GM18520 (cell line): Measurements from ENCODE around the gene CMBL.
"Not testable (repeated sequence)": the region's sequence is repeated elsewhere in the genome, so short reads cannot be mapped to it uniquely, and the experiment has no call there.

Experiments used
- ATAC-seq: cut with Tn5 transposase; IDR thresholded peaks from one replicate; pipeline ENCODE4 v1.9.1; 2021; ENCODE audit not compliant: unreplicated experiment

The CMBL gene

DNA sequence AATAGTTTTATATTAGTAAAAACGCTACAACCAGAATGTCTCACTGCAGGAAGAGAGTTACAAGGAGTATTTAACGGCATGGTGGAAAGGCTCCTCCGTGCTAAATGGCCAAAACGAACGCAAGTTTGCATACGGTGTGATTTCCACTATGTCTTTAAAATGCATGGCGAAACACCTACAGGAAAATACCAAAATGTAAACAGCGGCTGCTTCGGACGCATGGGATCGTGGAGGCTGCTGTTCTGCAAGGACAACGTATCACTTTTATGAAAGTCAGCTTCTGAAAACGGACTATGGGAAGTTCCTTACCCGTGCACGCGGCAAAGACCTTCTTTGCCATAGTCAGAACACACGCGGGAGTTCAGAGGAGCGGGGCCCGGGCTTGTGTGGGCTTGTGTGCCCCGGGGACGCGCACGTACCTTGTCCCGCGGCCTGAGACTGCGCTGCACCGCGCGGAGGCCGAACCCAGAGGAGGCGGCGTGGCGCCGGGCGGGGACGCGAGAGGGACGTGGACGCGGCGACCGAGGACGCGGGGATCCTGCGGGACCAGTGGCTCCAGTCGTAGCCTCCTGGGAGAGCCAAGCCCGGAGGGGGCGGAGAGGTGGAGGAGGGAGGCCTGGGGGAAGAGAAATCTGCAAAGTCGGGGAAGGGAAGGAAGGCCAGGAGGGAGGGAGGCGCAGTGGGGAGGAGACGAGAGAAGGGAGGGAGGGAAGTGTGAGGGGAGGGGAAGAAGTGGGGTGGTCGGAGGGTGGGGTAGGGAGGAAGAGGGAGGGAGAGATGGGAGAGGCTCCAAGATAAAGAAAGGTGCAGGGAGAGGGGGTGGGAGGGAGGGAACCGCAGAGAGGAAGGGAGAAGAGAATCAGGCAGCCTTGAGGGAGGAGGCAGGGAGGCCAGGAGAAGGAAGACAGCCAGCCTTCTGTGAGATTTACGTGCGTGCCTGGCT, at the start of gene CMBL:
Gene CMBL, minus strand, starts transcription at position 697 of the 943 bp plus-strand sequence. CDS start 17,140 bp downstream, outside the sequence.
- peak; percentile 56 for ATAC-seq

DNA sequence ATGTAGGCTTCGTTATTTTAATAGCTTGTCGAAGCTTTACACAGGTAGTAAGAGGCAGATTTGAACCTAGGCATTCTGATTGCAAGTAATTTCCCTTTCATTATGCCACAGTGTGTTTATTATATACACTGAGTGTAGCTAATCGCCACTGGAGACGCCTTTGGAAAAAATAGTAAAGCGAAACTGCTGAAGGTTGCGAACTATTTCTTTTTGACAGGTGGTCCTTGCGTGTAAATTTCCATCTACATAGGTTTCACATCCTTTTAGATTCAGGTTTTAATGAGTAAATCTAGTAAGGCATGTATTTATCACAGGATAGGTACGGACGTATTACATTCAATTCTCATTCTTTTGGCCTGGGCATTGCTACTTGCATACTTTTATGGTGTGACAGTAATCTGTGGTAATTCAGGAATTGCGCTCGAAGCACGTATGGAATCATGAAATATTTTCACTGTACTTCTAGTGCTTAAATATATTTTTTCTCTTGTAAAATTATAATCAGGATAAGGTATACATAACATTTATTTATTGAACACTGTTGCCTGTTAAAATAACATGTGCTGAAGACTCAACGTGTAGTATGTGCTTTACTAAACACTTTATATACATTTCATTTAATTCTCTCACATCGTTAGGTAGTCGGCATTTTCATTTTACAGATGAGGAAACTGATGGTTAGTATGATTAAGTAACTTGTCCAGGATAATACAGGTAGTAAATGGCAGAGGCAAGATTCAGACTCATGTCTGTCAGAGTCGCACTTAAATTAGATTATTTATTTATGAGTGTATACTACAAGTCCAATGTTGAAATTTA, 47.6 kb upstream of the CMBL start:
- no peak for ATAC-seq

DNA sequence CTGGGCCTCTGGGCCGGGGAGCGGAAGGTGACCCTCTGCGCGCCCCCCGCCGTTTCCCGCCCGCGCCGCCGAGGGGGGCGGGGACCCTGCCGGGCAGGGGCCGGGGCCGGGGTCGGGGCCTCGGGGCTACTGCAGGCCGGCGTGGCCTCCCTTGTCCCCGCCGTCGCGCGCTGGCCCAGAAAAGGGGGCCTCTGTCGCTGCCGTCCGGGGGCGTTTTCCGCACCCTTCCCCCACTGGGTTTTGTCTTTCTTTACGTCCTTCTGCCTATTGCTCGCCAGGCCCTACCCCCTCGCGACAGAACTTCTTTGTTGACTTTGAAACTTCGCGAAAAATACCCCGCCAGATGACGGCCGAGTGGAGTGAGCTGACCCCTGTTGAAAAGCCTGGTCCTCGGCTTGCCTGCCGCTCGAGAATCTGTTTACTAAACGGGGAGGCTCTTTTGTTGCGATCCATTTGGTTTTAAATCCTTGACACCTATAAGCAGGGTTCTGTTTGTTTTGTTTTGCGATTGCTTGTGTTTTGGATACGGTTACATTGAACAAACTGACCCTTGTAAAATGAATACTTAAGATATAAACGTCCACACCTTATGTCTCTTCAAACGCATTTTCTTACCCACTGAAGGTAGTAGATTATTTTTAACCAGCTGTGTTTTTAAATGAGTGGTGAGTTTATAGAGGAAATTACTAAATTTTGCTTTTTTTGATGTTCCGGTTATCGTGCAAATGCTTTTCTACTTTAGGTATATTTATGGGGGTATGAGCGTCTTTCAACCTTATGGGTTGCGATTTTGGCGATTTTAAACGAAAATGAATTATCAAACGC, 46.6 kb upstream of the CMBL start:
- peak; percentile 9 for ATAC-seq

DNA sequence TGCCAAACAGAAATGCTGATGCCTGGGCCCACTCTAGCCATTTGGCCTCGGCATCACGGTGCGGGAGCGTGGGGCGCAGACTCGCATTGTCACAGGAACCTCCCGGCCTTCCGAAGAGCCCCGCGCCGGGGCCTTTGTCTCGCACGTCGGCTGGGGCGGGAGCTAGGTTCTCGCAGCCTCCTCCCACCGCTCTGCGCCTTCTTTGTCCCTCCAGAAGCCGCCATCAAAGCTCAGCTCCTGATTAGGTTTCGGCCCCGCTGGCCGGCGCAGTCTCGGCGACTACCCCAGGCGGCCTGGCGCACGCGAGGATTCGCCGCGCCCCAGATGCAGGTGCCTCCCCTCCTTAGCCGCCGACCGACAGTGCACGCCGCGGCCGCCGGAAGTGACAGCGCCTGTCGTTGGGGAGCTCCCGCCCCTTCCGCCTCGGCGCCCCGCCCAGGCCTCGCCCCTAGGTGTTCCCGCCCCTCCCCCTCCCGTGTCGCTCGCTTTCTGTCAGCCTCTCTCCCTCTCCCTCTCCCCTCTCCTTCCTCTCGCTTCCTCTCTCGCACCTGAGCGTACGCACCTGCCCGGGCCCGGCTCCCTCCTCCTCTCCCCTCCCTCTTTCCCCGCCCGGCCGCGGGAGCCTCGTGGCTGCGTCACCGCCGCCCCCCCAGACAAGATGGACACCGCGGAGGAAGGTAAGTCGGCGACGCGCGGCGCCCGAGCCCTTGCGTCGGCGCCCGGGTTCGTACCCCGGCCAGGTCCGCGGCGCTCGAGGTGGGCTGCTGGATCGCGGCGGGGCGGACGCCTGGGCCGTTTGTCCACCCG, 45.7 kb upstream of the CMBL start, which contains the start of gene MARCHF6:
Gene MARCHF6, plus strand, starts transcription at position 455 of the 807 bp plus-strand sequence. Its CDS starts 204 bp downstream, at position 659.
- peak; percentile 92 for ATAC-seq

DNA sequence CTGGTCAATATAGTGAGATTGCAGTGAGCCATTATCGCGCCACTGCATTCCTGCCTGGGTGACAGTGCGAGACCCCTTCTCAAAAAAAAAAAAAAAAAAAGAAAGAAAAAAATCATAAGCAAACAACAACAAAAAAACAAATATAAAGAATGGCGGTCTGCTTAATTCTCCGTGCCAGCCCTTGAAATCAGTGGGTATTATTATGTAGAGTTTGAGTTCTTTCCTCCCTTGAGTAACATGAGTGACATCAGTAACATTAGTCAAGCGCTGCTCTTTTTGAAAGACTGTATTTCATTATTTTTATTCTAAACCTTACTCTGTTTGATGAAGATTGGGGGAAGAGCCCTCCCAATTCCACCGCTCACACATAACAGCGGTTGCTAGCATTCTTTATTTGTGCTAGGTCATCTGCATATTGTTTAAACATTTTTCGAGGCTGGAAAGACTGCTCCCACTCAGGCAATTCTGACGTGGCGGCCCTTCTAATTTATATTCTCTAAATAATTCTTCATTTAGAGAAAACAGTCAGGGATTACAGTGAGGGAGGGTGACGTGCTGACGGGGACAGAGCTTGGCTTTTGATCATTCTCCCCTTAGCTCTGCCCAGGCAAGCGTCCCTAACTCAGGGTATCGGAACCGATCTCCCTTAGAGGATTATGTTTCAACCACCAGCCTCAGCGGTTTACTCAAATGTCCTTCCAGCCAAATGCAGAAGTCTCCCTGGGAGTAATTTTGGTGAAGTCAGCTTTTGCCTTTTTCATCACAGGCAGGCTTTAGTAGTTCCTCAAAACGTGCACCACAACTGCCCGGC, 44.9 kb upstream of the CMBL start:
- ATAC-seq: peak; percentile 4

DNA sequence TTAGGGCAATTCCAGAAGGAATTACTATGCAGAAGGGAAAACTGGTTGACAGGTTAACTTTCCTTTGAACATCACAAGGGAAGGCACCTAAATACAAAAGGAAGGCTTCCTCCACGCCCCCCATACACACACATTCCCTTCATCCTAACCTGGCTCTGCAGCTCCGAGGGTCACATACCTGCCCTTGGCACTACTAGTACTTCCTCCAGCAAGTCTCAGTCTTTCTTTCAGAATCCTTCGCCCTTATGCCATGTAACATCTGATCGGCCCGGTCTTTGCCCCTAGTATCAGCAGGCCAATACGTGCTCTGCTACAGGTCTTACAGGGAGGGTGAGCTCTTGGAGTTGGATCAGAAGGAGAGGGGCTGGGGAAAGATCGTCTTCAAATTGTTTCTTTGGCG, 44.2 kb upstream of the CMBL start:
- ATAC-seq: no peak

DNA sequence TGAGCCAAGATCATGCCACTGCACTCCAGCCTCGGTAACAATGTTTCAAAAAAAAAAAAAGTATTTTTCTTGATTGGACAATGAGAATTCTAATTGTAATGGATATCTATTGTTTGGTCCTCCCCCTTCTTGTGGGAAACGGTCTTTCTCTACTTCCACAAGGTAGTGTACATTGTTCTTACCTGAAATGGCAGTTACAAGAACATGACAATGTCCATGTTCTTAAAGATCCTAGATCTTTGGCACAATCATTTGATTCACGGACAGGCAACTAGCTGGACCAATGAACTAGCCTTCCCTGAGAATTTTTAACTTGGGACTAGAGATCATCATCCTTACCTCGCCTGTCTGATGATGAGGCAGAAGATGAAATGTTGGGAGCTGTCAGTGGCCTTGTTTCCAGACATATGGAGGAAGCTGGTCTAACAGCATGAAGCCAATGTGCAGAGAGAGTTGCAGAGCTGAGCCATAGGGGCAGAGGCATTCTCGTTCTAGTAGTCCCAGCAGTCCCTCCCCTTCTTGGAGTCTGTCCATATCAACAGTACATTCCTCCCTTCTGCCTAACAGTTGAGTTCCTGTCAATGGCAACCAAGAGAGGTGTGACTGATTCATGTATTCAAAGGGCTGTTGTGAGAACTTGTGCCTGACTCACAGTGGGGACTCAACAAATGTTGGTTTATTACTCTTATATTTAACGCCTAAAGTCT, 43.6 kb upstream of the CMBL start:
- ATAC-seq: no peak

DNA sequence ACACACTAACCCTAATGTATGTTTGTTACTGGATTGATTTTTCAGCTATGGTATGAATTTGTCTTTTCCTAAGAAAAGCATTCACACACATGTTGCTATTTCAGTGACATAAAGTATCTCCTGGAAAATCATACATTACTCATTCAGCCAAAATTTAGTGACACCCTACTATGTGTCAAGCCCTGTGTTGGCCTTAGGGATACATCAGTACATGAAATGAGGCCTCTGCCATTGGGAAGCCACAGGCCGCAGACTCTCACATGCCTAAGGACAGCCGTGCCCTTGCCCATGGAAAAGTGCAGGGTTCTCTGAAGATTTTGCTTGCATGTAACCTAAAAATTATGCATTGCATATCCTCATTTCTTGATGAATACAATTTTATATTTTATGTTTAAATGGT, 40.6 kb upstream of the CMBL start:
- ATAC-seq: no peak

DNA sequence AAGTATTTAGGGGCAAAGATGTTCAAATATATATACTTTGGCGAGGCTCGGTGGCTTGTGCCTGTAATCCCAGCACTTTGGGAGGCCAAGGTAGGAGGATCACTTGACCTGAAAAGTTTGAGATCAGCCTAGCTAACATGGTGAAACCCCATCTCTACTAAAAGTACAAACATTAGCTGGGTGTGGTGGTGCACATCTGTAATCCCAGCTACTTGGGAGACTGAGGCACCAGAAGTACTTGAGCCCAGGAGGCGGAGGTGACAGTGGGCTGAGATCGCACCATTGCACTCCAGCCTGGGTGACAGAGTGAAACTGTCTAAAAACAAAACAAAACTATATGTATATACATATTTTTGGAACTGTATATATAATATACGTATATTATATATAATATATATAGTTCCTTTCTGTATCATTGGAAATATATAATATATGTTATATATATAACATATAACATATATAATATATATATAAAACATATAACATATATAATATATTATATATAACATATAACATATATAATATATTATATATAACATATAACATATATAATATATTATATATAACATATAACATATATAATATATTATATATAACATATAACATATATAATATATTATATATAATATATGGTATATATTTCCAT, 36.9 kb upstream of the CMBL start:
- ATAC-seq: not testable (repeated sequence)

DNA sequence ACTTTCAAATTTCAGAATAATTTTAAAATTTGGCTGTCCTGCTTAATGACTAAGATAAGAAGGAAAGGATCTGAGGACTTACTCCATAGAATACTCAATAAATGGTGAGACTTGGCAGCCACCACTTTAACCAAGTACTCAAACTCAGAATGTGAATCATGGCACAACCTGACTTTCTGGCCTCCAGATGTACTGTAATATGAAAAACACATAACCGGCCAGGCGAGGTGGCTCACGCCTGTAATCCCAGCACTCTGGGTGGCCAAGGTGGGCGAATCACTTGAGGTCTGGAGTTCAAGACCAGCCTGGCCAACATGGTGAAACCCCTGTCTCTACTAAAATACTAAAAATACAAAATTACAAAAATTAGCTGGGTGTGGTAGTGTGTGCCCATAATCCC, 35.8 kb upstream of the CMBL start:
- ATAC-seq: no peak

DNA sequence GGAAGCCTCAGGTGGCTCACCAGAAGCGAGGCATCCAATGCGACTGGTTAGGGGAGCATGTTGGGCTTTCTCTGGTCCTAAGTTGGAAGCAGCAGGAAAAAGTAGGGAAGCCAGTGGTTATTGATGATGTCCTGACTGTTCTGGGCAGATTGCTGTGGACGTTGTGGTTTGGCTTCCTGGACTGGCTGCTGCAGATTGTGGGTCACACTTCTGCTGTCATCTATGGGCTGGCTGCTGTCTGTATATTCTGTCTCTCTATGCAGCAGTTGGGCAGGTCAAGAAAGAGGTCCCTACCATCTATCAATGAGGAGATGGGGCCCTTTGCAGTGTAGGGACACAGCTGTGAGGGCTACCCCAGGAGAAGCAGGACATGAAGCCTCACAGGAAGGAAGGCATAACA, 32.3 kb upstream of the CMBL start:
- ATAC-seq: no peak

DNA sequence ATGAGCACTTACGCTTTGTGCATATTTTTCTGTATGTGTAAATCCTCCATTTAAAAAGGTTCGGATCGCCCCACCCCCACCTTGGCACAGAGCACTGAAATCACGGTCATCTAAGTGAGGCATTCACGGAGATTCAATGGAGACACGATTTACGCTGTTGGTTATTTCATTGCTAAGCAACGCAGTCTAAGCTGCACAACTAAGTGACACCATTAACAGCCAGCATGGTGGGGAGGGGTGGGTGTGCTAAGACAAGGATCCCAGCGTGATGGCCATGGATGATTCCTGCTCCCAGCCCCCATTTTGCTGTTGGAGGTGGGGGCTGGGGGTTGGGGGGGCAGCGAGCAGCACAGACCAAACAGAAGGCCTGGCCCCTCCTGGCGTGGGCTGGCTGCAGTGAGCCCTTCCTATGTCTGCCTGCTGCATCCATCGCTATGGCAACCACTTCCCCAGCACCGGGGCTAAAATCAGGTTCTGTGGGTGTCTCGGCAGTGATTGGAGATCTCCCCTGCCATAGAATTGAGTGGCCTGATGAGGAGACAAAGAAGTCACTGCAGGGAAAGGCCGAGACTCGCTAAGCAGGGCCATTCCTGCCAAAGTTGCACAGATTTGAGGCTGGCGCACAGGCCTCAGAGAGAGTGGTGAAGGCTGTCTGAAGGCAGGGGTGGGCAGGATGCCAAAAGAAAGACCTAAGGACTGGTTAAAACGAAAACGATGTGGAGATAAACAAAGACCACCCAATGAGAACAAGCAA, 31.5 kb upstream of the CMBL start:
- no peak for ATAC-seq

DNA sequence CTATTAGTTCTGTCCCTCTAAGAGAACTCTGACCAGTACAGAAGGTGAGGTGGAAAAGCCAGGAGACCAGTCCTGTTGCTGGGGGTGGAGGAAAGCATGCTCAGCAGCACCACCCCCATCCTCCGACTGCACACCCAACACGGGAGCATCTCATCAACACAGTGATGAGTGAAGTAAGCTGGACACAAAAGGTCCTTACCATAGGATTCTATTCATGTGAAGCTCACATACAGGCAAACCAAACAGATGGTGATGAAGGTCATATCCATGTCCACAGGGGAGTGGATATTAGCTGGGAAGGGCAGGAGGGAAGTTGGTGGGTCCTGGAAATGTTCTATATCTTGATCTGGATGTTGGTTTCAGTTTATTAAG, 31.0 kb upstream of the CMBL start:
- ATAC-seq: no peak

DNA sequence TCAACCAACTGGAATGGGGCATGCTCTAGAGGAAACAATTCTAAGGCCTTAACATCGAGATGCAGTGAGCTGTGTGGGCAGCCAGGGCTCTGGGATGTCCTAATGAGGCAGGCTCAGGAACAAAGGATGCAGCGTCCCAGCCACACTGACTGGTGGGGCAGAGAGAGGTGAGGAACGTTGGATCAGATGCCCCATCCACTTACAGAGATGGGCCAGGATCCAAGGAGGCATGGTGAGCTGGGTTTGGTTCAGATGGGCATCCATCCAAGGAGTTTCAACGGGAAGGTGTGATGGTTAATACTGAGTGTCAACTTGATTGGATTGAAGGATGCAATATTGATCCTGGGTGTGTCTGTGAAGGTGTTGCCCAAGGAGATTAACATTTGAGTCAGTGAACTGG, 30.3 kb upstream of the CMBL start:
- ATAC-seq: no peak

DNA sequence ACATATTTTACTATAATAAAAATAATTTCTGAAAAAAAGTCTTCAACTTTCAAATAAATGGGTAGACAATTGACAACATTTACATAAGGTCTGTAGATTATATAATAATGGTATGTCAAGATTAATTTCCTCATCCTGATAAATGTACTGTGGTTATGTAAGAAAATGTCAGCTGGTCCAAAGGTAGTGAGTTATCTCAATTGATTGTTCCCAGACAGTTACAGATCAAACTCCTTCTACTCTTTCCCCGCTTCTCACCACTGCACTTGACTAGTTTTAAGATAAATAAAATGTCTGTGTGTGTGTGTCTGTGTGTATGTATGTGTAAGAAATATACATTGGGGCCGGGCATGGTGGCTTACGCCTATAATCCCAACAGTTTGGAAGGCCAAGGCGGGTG, 29.4 kb upstream of the CMBL start:
- no peak for ATAC-seq

DNA sequence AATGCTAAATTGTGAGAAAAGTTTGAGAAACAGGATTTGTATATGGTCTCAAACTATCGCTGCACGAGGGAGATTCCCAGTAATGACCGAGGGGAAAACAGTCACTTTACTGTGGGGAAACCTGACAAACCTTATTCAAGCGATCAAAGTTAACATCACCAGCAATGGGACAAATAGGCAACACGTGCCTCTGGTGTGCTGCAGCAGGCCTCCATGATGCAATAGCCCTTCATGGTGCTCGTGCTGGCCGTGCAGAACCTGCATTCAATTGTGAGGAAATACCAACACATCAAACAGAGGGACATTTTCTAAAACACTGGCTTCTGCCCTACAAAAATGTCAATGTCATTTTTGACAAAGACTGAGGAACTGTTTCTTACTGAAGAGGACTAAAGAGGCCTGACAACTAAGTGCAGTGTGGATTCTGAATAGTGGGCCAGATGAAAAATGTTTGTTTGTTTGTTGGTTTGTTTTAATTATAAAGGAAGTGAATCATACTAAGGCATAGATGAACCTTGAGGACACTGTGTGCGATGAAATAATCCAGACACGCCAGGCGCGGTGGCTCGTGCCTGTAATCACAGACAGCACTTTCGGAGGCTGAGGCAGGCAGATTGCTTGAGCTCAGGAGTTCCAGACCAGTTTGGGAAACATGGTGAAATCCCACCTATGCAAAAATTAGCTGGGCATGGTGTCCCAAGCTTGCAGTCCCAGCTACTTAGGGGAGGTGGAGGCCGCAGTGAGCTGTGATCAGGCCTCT, 28.2 kb upstream of the CMBL start:
- ATAC-seq: no peak

DNA sequence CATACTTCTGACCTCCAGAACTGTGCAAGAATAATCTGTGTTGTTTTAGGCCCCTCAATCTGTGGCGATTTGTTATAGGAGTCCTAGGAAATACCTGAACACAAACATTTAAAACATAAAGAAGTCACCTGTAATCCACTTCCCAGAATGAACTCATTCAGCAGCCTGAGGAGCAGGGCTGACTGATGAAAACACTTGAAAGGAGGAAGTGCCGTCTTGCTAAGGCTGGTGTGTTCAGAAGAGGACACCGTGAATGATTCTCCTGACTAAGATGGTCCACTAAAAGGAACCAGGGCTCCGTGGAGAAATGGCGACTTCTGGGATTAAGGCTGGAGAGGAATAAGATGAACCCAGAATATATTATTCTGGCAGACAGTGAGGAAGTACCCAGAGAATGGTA, 27.1 kb upstream of the CMBL start:
- no peak for ATAC-seq
